HEK293 (cell line): ENCODE results near the gene GAS2L2.

Experiments used
- CTCF ChIA-PET: fragments of 350-600 bp; formaldehyde crosslinking; extraction: SDS; loops from one replicate; lab custom pipeline; 2021; ENCODE audit warnings: antibody characterized with exemption; lab: Yijun Ruan, JAX
- POLR2A ChIA-PET: fragments of 300-600 bp; formaldehyde crosslinking; extraction: SDS; loops from one replicate; lab custom pipeline; 2020; ENCODE audit warnings: antibody characterized with exemption, inconsistent platforms; lab: Yijun Ruan, JAX
- H3K27ac ChIP-seq: fragments of 200-500 bp; sonication (Bioruptor generic); 2 replicates; pipeline ENCODE4 v1.5.1; 2014; ENCODE audit warnings: low read depth, low read length, control low read depth, inconsistent platforms; ENCODE audit errors: extremely low read depth
- H3K36me3 ChIP-seq, 2 experiments: fragments of 200-500 bp in 1 of 2; sonication (Bioruptor generic) in 1 of 2; 1 replicate in 1 of 2; 2 replicates in 1 of 2; pipeline ENCODE4 v1.5.1; 2014 to 2017; ENCODE audit warnings: inconsistent platforms in 2 of 2, low read length in 2 of 2; ENCODE audit not compliant: control insufficient read depth in 2 of 2, insufficient read depth in 1 of 2
- H3K4me1 ChIP-seq: fragments of 200-500 bp; sonication (Bioruptor generic); 2 replicates; pipeline ENCODE4 v1.5.1; 2014; ENCODE audit warnings: mild to moderate bottlenecking, low read length, inconsistent platforms; ENCODE audit not compliant: control insufficient read depth, insufficient read depth
- H3K4me3 ChIP-seq: 2 replicates; pipeline ENCODE4 v1.5.1; 2011; ENCODE audit warnings: low read depth, mild to moderate bottlenecking, control low read depth, low read length, moderate library complexity
- H3K9me3 ChIP-seq: fragments of 200-500 bp; sonication (Bioruptor generic); 2 replicates; pipeline ENCODE4 v1.5.1; 2014; ENCODE audit warnings: low read depth, low read length, inconsistent platforms; ENCODE audit not compliant: control insufficient read depth, insufficient read depth
- CTCF ChIP-seq: fragments of 450-650 bp; formaldehyde crosslinking; IDR thresholded peaks from 2 replicates; pipeline ENCODE4 v1.5.1; 2016; ENCODE audit warnings: missing biosample characterization, missing genetic modification characterization
- HOXA7 ChIP-seq: sonication (generic); formaldehyde crosslinking; IDR thresholded peaks from 2 replicates; pipeline ENCODE4 v1.8.1; 2022; ENCODE audit warnings: missing genetic modification reagents, borderline replicate concordance
- KLF10 ChIP-seq: fragments of 450-650 bp; IDR thresholded peaks from 2 replicates; pipeline ENCODE4 v1.5.1; 2018; ENCODE audit warnings: missing biosample characterization, mild to moderate bottlenecking, missing genetic modification characterization
- OSR2 ChIP-seq: fragments of 450-650 bp; formaldehyde crosslinking; IDR thresholded peaks from 2 replicates; pipeline ENCODE4 v1.5.1; 2016; ENCODE audit warnings: missing biosample characterization, missing genetic modification characterization
- PRDM1 ChIP-seq: fragments of 450-650 bp; formaldehyde crosslinking; IDR thresholded peaks from 2 replicates; pipeline ENCODE4; 2016; ENCODE audit warnings: missing biosample characterization, missing genetic modification characterization
- SCRT2 ChIP-seq: fragments of 450-650 bp; formaldehyde crosslinking; IDR thresholded peaks from 2 replicates; pipeline ENCODE4 v1.5.1; 2016; ENCODE audit warnings: missing biosample characterization, missing genetic modification characterization
- SETDB1 ChIP-seq: IDR thresholded peaks from one replicate; pipeline ENCODE4 v1.6.1; 2017; ENCODE audit warnings: mild to moderate bottlenecking, low read length, moderate library complexity, mixed read lengths; ENCODE audit not compliant: insufficient read length
- SP2 ChIP-seq: fragments of 450-650 bp; formaldehyde crosslinking; IDR thresholded peaks from 2 replicates; pipeline ENCODE4 v1.5.1; 2016; ENCODE audit warnings: missing biosample characterization, missing genetic modification characterization
- ZBTB1 ChIP-seq: fragments of 450-650 bp; formaldehyde crosslinking; IDR thresholded peaks from 2 replicates; pipeline ENCODE4 v1.5.1; 2016; ENCODE audit warnings: missing biosample characterization, missing genetic modification characterization
- ZBTB17 ChIP-seq: fragments of 450-650 bp; formaldehyde crosslinking; IDR thresholded peaks from 2 replicates; pipeline ENCODE4 v1.5.1; 2016; ENCODE audit warnings: missing biosample characterization, missing genetic modification characterization
- ZFHX2 ChIP-seq: fragments of 450-650 bp; formaldehyde crosslinking; conservative IDR thresholded peaks from 2 replicates; pipeline ENCODE4 v1.5.1; 2016; ENCODE audit warnings: missing biosample characterization, missing genetic modification characterization
- ZNF114 ChIP-seq: fragments of 450-650 bp; formaldehyde crosslinking; IDR thresholded peaks from 2 replicates; pipeline ENCODE4 v1.5.0; 2017; ENCODE audit warnings: missing biosample characterization, missing genetic modification characterization
- ZNF133 ChIP-seq: fragments of 450-650 bp; formaldehyde crosslinking; IDR thresholded peaks from 2 replicates; pipeline ENCODE4 v1.5.1; 2016; ENCODE audit warnings: missing biosample characterization, missing genetic modification characterization
- ZNF146 ChIP-seq: fragments of 450-650 bp; formaldehyde crosslinking; IDR thresholded peaks from 2 replicates; pipeline ENCODE4 v1.5.1; 2016; ENCODE audit warnings: missing biosample characterization, missing genetic modification characterization
- ZNF157 ChIP-seq: fragments of 450-650 bp; formaldehyde crosslinking; IDR thresholded peaks from 2 replicates; pipeline ENCODE4 v1.5.1; 2016; ENCODE audit warnings: missing biosample characterization, missing genetic modification characterization
- ZNF214 ChIP-seq: fragments of 450-650 bp; formaldehyde crosslinking; IDR thresholded peaks from 2 replicates; pipeline ENCODE4 v1.5.1; 2017; ENCODE audit warnings: missing biosample characterization, mild to moderate bottlenecking, missing genetic modification characterization, borderline replicate concordance
- ZNF311 ChIP-seq: fragments of 450-650 bp; formaldehyde crosslinking; IDR thresholded peaks from 2 replicates; pipeline ENCODE4 v1.5.1; 2017; ENCODE audit warnings: missing biosample characterization, missing genetic modification characterization, borderline replicate concordance
- ZNF571 ChIP-seq: fragments of 450-650 bp; formaldehyde crosslinking; IDR thresholded peaks from 2 replicates; pipeline ENCODE4 v1.5.0; 2017; ENCODE audit warnings: missing biosample characterization, missing genetic modification characterization
- ZNF621 ChIP-seq: fragments of 450-650 bp; formaldehyde crosslinking; IDR thresholded peaks from 2 replicates; pipeline ENCODE4 v1.5.1; 2017; ENCODE audit warnings: missing biosample characterization, missing genetic modification characterization
- ZNF624 ChIP-seq: fragments of 450-650 bp; formaldehyde crosslinking; IDR thresholded peaks from 2 replicates; pipeline ENCODE4 v1.5.1; 2017; ENCODE audit warnings: missing biosample characterization, missing genetic modification characterization
- ZNF768 ChIP-seq: fragments of 450-650 bp; formaldehyde crosslinking; IDR thresholded peaks from 2 replicates; pipeline ENCODE4 v1.5.1; 2018; ENCODE audit warnings: missing biosample characterization, mild to moderate bottlenecking, missing genetic modification characterization
- ZSCAN16 ChIP-seq: fragments of 450-650 bp; formaldehyde crosslinking; IDR thresholded peaks from 2 replicates; pipeline ENCODE4 v1.5.1; 2016; ENCODE audit warnings: missing biosample characterization, missing genetic modification characterization
- ZSCAN4 ChIP-seq: fragments of 450-650 bp; formaldehyde crosslinking; IDR thresholded peaks from 2 replicates; pipeline ENCODE4 v1.5.1; 2017; ENCODE audit warnings: missing biosample characterization, missing genetic modification characterization
- TF ChIP-seq, protein P1 (sequence below): fragments of 450-650 bp; formaldehyde crosslinking; IDR thresholded peaks from 2 replicates; pipeline ENCODE4 v1.5.1; 2016; ENCODE audit warnings: missing biosample characterization, missing genetic modification characterization
- TF ChIP-seq, protein P2 (sequence below): fragments of 450-650 bp; formaldehyde crosslinking; IDR thresholded peaks from 2 replicates; pipeline ENCODE4 v1.5.1; 2016; ENCODE audit warnings: missing biosample characterization, missing genetic modification characterization

Gene GAS2L2

GRCh38 chr17:35773129-35773528 is 20.1 kb upstream of the GAS2L2 start (continued):
- TF ChIP-seq, protein P1, sequence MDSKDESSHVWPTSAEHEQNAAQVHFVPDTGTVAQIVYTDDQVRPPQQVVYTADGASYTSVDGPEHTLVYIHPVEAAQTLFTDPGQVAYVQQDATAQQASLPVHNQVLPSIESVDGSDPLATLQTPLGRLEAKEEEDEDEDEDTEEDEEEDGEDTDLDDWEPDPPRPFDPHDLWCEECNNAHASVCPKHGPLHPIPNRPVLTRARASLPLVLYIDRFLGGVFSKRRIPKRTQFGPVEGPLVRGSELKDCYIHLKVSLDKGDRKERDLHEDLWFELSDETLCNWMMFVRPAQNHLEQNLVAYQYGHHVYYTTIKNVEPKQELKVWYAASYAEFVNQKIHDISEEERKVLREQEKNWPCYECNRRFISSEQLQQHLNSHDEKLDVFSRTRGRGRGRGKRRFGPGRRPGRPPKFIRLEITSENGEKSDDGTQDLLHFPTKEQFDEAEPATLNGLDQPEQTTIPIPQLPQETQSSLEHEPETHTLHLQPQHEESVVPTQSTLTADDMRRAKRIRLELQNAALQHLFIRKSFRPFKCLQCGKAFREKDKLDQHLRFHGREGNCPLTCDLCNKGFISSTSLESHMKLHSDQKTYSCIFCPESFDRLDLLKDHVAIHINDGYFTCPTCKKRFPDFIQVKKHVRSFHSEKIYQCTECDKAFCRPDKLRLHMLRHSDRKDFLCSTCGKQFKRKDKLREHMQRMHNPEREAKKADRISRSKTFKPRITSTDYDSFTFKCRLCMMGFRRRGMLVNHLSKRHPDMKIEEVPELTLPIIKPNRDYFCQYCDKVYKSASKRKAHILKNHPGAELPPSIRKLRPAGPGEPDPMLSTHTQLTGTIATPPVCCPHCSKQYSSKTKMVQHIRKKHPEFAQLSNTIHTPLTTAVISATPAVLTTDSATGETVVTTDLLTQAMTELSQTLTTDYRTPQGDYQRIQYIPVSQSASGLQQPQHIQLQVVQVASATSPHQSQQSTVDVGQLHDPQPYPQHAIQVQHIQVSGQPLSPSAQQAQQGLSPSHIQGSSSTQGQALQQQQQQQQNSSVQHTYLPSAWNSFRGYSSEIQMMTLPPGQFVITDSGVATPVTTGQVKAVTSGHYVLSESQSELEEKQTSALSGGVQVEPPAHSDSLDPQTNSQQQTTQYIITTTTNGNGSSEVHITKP: no peak
- no peak for TF ChIP-seq ZNF146 (tag by site-specific recombination)

DNA sequence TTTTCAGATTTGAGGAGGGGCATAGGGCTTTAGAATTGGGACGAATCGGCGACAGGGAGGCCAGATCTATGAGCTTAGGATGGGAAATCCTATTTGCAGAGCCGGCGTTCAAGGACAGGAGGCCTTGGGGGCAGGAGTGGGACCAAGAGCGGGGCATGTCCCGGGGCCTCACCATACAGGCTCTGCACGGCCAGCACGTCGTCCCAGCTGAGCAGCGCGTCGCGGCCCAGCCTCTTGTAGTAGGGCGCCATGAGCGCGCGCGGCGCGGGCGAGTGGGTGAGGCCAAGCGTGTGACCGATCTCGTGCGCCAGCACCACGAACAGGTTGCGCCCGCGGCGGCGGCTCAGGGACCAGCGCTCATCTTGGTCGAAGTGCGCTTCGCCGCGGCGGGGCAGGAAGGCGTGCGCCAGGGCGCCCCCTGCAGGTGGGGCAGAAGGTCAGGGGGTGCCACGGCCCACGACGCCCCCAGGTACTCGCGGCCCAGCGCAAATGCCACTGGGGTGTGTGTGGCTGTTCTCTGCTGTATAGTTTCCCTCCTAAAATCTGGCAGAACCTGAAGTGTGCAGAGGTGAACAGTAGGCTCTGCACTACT is 17.0 kb upstream of the GAS2L2 start:
- POLR2A ChIA-PET: interaction anchor here (0.8 to 1.5 kb wide), 3 partner anchors 27 to 39 kb away, joined by 4 to 7 read pairs (median 5); partner anchors contain the start of gene TAF15

DNA sequence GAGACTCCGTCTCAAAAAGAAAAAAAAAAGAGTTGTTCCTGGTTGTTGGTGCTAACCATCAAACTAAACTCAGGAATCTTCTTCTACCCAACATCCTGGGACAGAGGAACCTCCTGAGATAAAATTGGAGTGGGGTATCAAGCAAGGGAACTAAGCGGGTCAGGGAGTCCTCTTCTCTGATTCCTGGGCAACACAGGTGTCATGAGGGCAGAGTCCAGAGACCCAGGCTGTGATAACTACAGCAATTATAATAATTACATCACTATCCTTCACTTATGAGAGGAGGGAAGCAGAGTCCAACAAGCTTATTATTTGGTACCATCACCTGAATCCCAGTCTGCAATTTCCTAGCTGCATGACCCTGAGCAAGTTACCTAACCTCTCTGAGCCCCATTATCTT is 15.8 kb upstream of the GAS2L2 start:
- Histone ChIP-seq H3K36me3 (no peaks in the 10 kb centered on the region), H3K4me3 (no peak overlapping the region), H3K27ac (no peak overlapping the region), H3K9me3 (no peaks in the 10 kb centered on the region), H3K4me1 (no peaks in the 10 kb centered on the region; the same call in 1 of the 2 replicates)
- CTCF ChIA-PET: interaction anchor here (0.6 to 6.2 kb wide), 9 partner anchors 14 to 146 kb away, joined by 3 to 53 read pairs (median 4); partner anchors contain the start of gene TAF15
- POLR2A ChIA-PET: interaction anchor here (1.3 to 1.5 kb wide), 2 partner anchors 18 to 40 kb away, joined by 5 to 7 read pairs; partner anchors contain the start of gene TAF15
- TF ChIP-seq ZBTB1 (tag by site-specific recombination) (no peak), SETDB1 (no peak), OSR2 (tag by site-specific recombination) (no peak), ZSCAN4 (tag by site-specific recombination) (no peak), PRDM1 (tag by site-specific recombination) (no peak), ZNF214 (tag by site-specific recombination) (no peak), ZNF133 (tag by site-specific recombination) (no peak), ZNF114 (tag by site-specific recombination) (no peak), SCRT2 (tag by site-specific recombination) (no peak), ZSCAN16 (tag by site-specific recombination) (no peak), HOXA7 (CRISPR knock-in tag) (no peak), ZFHX2 (tag by site-specific recombination) (no peak), KLF10 (tag by site-specific recombination) (no peak), ZNF621 (tag by site-specific recombination) (no peak), ZNF157 (tag by site-specific recombination) (no peak), ZNF571 (tag by site-specific recombination) (no peak), ZNF624 (tag by site-specific recombination) (no peak)
- TF ChIP-seq, protein P2, sequence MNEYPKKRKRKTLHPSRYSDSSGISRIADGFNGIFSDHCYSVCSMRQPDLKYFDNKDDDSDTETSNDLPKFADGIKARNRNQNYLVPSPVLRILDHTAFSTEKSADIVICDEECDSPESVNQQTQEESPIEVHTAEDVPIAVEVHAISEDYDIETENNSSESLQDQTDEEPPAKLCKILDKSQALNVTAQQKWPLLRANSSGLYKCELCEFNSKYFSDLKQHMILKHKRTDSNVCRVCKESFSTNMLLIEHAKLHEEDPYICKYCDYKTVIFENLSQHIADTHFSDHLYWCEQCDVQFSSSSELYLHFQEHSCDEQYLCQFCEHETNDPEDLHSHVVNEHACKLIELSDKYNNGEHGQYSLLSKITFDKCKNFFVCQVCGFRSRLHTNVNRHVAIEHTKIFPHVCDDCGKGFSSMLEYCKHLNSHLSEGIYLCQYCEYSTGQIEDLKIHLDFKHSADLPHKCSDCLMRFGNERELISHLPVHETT (tag by site-specific recombination): no peak

More for the DNA sequence above, 17.0 kb upstream of the GAS2L2 start:
- Histone ChIP-seq H3K4me3 (no peak overlapping the region), H3K36me3 (no peaks in the 10 kb centered on the region), H3K27ac (no peak overlapping the region), H3K4me1 (peaks cover 8% of the 10 kb centered on the region; the same call in 1 of the 2 replicates), H3K9me3 (no peaks in the 10 kb centered on the region)
- CTCF ChIA-PET: interaction anchor here (0.5 to 3.8 kb wide), 12 partner anchors 8 to 1378 kb away, joined by 3 to 20 read pairs (median 4); partner anchors contain the start of gene TAF15
- TF ChIP-seq SP2 (no peak), ZBTB17 (no peak), ZNF768 (tag by site-specific recombination) (no peak), ZNF311 (tag by site-specific recombination) (no peak), CTCF (tag by site-specific recombination) (peak; percentile 38; the same call in 1 of the 2 replicates)
